GM12892 (cell line): Measurements from ENCODE around the gene HOXA3.

Experiments used
- POLR2A ChIP-seq: IDR thresholded peaks from 2 replicates; pipeline ENCODE4 v1.6.1; 2011; ENCODE audit warnings: low read depth, low read length, control low read depth
- POLR2AphosphoS5 ChIP-seq: IDR thresholded peaks from 2 replicates; pipeline ENCODE4 v1.6.1; 2011; ENCODE audit warnings: low read depth, low read length, control low read depth
- TAF1 ChIP-seq: IDR thresholded peaks from 2 replicates; pipeline ENCODE4 v1.6.1; 2011; ENCODE audit warnings: low read depth, mild to moderate bottlenecking, control low read depth, low read length, borderline replicate concordance

GRCh38 chr7:27161721-27162560 lies 9.6 kb upstream of the HOXA3 start:
- no peak for TF ChIP-seq POLR2AphosphoS5
- no peak for TF ChIP-seq POLR2A
- TF ChIP-seq TAF1: no peak
